Activated gamma-delta T cell (primary cell): ENCODE results near the gene DNAI2.

ENCODE experiments used
- DNase-seq: peaks from one replicate; lab custom pipeline; 2025; lab: John Stamatoyannopoulos, UW

Gene DNAI2

DNA sequence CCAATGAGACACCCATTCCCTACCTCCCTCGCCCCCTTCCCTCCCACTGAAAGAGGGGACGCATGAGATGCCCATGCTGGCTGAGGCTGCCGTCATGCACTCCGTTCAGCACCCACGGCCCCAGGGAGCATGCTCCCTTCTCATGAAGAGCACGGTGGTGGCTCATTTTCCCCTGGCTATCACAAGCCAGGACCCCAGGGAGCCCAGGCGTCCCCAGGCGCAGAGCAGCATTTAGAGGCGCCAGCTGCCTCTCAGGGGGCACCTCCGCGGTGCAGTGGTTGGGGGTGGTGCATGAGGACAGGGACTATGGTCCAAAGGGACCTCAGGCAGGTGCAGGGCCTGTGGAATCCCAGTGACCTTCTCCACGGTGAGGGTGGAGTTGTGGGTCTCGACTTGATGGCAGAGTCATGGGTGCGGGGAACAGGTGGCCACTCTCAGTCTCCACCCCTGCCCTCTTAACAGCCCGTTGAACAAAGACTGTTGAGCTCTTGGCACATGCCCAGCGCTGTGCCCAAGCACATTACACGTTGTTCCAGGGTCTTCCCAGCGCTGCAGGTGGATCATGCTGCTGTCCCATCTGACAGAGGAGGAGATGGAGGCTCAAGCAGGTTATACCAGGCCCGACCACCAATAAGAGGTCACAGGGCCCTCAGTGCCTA, 65.6 kb downstream of the DNAI2 start:
- DNase-seq = no peak

DNA sequence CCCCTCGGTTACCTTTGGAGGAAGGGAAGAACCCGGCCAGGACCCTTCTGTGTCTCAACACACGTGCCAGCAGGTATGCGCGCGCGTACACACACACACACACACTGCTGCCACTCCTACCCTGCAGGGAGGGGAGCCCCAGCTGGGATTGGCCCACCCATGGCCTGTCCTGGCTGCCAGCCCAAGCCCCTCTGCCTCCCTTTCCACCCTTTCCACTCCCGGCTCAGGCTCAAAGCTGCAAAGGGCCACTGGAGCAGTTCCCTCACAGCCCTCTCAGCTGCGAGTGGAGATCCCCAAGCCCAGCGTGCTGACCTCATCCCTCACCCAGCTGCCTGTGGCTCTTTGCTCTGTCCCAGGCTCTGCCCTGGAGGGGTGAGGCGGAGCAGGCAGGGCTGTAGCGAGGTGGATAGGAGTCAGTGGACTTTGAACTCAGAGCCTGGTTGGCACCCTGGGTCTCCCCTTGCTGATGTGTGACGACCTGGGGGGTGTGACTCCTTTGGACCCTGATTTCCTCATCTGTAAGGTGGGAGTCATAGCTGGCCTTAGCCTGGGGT, 66.5 kb downstream of the DNAI2 start:
- DNase-seq = no peak

DNA sequence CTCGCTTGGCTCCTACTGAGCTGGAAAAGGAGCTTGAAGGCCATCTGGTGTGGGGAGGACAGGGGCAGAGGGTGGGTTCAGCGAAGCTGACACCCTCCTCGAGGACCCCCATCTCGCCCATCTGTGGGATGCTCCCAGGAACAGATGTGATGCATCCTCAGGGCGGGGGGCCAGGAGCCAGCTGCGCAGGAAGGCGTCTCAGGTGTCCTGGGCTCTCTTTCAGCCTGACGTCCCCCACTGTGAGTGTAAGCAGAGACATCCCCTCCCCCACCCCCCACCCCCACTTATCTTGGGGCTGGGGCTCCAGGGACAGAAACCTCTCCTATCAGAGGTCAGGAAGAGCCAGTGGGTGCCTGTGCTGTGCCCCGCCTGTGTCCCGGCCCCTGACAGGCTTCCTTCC, 68.2 kb downstream of the DNAI2 start:
- no peak for DNase-seq

DNA sequence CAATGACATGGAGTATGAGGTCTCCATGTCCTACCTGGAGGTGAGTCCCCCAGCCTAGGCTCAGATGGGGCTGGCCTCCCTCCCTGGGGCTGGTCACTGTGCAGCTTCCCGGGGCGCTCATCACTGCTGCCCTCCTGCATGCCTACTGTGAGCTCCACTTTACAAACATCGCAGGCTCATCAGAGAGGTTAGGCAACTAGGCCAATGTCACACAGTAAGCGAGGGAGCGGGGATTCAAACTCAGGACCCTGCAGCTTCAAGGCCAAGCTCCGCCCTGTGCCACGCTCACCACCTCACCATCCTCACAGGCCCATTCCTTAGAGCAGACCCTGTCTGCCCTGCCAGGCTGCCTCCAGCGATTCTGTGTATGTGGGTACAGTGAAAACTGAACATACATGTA, 69.1 kb downstream of the DNAI2 start:
- DNase-seq = no peak

DNA sequence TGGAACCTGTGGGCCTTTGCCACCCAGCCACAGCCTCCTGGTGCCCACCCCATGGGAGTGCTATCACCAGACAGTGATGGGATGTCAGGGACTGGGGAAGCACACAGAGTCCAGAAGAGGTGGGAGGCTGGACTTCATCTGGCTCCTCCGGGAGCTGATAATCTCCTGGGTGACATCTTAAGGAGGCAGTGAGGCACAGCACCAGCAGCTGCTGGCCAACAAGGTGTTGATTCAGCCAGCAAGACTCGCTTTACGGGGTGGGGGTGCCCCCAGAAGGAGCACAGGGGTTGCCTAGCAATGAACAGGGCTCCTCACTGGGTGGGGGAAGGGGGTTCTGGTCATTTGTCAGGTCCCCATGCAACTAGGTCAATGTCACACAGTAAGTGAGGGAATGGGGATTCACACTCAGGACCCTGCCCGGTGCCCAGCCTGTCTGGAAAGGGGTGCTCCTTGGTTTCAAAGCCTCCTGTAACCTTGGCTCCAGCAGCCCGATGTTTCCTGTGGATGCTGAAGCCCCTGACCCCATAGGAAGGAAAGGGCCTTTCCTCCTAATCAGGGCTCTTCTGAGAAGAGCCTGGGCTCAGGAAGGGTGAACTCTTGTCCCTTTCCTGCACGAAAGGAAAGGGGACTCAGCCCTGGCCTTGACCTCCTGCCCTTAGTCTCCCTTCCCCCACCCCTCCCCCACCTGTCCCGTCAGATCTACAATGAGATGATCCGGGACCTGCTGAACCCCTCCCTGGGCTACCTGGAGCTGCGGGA, 69.7 kb downstream of the DNAI2 start:
- no peak for DNase-seq

DNA sequence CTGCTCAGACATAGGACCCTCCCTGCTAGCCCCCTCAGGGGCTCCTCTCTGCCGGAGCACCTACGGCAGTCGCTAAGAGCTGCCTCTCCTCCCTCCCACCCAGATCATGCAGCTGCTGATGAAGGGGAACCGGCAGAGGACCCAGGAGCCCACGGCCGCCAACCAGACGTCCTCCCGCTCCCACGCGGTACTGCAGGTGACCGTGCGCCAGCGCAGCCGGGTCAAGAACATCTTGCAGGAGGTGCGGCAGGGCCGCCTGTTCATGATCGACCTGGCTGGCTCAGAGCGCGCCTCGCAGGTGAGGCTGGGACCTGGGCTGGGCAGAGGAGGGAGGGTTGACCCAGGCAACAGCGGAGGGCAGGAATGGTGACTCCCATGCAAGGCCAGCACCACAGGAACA, 70.6 kb downstream of the DNAI2 start:
- DNase-seq = no peak

DNA sequence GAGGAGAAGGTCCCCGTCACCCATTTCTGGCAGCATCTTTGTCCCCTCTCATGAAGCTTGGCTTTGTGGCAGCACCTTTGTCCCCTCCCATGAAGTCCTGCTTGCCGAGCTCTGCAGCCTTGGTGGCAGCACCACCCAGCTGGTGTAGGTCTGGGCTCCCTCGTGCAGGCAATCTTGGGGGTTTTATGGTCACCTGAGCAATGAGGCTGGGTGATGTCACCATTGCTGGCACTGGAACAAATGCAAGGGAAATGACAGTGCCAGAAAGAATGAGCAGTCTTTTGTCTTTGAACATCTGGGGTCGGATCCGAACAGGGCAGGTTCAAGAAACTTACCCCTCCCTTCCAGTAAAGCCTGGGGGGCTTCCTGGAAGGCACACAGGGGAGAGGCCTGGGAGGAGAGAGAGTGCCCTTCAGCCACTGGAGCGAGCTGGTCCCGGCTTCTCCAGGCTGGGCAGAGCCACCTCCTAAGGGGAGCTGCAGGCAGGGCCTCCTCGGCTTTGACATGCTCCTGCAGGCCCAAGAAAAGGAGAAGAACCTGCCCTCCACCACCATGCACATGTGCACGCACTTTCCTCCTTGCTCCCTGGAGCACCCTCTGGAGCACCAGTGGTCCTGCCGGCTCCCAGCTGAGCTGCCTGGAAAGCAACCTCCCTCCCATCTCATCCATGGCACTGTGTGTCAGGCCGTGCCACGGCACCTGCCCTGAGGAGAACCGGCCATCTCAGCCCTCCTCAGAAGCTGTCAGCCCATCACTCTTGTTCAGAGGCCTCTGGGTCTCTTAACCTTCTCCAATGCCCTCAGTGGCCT, 71.6 kb downstream of the DNAI2 start:
- no peak for DNase-seq

DNA sequence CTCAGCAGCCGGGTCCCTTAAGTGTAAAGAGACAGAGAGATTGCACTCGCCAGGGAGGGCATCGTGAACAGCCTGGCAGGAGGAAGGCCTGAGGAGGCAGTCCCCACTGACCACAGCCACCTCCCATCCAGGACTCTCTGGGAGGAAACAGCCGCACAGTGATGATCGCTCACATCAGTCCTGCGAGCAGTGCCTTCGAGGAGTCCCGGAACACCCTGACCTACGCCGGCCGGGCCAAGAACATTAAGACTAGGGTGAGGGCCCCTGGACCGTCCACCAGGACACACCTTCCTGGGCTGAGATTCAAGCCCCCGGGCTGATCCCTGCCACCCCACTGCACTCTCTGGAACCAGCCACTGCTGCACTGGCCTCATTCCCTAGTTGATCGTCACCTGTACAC, 73.6 kb downstream of the DNAI2 start:
- no peak for DNase-seq

DNA sequence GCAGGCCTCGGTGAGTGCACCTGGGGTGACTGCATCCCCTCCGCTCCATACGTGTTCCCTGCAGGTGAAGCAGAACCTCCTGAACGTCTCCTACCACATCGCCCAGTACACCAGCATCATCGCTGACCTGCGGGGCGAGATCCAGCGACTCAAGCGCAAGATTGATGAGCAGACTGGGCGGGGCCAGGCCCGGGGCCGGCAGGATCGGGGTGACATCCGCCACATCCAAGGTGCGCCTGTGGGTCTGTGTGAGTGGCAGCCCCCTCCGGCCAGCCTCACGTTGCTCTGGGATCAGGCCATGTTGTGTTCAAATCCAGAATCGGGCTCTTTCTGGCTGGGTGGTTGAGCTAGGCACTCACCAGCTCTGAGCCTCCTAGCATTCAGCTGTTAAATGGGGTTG, 75.1 kb downstream of the DNAI2 start:
- no peak for DNase-seq

DNA sequence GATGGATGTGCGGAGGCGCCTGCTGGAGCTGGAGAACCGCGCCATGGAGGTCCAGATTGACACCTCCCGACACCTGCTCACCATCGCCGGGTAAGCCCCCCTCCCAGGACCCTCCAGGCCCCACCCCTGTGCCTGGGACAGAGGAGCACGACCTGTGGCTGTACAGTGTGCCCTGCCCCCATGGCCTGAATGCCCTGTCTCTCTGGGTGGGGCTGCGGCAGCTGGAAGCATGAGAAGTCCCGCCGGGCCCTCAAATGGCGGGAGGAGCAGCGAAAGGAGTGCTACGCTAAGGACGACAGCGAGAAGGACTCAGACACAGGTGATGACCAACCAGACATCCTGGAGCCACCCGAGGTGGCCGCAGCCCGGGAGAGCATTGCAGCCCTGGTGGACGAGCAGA, 76.5 kb downstream of the DNAI2 start:
- DNase-seq = no peak

DNA sequence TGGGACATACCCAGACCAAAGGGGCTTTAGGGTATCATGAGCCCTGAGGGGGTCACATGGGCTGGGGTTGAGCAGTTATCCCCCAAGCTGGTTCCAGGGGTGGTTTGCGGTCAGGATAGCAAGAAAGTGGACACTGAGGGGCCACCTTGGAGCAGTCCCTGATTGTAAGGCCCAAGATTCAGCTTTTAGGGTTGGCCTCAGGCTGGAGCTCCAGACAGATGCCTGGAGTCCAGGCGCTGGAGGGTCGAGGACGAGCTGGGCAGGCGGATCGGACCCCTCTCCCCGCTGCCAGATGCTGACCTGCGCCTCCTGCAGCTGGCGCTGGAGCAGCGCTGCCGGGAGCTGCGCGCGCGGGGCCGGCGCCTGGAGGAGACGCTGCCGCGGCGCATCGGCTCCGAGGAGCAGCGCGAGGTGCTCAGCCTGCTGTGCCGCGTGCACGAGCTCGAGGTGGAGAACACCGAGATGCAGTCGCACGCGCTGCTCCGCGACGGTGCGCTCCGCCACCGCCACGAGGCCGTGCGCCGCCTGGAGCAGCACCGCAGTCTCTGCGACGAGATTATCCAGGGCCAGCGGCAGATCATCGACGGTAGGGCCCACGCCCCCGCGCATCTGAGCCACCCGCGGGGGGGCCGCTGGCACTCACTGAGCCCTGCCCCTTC, 77.6 kb downstream of the DNAI2 start:
- DNase-seq = no peak

DNA sequence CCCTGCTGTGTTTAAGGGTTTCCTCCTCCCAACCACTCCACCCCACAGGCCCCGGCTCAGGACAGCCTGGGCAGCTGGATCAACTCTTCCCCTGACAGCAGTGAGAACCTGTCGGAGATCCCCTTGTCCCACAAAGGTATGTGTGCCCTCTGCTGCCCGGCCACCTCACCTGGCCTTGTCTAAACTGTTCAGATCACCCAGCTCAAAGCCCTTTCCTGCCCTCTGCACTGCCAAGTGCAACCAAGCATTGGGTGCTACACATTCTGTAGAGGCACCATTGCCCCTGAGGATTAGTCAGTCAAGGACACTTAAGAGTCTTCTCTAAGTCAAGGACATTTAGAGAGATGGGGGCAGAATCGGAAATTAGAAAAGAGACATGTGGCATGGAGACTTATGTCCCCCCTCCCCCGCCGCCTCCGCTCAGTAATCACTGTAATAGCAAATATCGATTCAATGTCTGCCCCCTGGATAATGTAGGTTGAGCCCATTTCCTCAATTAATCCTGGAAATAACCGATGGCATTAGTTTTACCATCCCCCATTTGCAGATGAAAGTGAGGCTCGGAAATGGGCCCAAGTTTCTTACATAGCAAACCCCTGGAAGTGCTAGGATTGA, 79.5 kb downstream of the DNAI2 start:
- DNase-seq = no peak

DNA sequence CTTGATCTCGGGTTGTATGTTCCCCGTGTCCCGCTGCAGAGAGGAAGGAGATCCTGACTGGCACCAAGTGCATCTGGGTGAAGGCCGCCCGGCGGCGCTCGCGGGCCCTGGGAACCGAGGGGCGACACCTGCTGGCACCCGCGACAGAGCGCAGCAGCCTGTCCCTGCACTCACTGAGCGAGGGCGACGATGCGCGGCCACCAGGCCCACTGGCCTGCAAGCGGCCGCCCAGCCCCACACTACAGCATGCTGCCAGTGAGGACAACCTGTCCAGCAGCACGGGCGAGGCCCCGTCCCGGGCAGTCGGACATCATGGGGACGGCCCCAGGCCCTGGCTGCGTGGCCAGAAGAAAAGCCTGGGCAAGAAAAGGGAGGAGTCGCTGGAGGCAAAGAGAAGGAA, 80.1 kb downstream of the DNAI2 start:
- no peak for DNase-seq

DNA sequence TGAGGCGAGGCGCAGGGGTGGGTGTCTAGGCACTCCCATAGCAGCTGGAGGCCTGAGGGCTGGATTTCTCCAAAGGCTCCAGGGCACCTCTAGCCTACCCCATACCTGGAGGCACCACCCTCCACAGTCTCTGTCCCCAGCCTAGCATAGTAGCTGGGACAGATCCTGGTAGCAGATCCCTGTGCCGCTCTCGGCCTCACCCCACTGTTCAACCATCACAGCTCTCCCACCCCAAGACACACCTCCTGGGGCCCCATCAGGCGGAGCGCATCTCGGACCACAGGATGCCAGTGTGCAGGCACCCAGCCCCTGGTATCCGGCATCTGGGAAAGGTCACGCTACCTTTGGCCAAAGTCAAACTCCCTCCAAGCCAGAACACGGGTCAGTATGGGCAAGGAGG, 80.5 kb downstream of the DNAI2 start:
- no peak for DNase-seq

DNA sequence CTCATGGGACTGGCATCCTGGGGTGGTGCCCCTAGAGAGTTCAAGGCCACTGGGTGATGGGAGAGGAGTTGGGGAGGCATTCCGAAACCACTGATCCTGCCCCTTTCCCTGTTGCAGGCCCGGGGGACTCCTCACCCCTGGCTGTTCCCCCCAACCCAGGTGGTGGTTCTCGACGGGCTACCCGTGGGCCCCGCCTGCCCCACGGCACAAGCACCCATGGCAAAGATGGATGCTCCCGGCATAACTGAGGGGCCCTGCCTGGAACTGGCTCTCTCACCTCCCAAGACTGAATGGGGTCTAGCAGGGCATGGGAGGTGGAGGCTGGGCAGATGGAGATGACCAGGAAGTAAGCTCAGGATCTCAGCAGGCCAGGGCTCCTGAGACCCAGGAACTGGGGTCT, 81.0 kb downstream of the DNAI2 start:
- DNase-seq = no peak

DNA sequence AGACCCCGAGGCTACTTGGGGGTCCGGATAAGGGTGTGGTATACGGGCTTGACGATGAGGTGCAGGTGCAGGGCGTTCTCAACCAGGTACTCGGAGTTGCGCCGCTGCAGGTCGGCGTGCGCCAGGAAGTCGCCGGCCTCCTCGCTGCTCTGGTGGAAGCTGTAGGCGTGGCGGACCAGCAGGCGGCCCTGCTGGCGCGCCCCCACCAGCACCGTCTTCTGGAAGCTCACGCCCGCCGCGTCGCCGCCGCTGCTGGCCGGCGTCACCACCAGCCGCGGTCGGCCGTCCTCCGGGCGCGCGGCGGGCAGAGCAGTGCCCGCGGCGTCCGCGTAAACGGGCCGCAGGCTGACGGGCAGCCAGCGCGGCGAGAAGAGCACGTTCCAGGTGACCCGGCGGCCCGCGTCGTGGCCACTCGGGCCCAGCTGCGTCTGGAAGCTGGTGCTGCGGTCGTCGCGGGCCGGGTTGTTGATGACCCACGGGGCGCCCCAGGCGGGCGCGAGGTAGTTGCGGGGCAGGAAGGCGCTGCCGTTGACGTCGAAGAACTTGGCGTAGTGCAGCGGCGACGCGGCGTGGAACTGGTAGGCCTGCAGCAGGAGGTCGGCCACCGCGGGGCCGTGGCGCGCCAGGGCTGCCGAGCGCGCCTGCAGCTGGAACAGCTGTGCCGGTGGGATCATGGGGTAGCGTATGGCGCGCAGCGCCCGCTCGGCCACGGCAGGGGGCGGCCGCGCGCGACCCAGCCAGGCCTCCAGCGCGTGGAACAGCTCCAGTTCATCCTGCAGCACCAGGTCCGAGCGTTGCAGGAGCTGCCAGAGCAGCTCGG, 82.8 kb downstream of the DNAI2 start:
- no peak for DNase-seq

DNA sequence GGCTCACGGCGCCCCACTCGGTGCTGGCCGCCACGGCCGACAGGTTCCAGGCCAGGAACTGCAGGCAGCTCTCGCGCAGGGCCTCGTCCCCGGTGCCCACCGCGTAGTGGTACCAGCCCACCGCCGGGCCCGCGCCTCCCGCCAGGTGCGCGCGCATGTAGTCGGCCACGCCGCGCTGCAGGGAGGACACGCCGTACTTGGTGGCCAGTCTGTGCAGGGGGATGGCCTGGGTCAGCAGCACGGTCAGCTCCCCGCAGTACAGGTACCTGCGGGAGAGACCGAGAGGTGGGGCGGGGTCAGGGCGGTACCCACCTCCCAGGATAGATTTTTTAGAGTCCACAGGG, 83.4 kb downstream of the DNAI2 start:
- no peak for DNase-seq

DNA sequence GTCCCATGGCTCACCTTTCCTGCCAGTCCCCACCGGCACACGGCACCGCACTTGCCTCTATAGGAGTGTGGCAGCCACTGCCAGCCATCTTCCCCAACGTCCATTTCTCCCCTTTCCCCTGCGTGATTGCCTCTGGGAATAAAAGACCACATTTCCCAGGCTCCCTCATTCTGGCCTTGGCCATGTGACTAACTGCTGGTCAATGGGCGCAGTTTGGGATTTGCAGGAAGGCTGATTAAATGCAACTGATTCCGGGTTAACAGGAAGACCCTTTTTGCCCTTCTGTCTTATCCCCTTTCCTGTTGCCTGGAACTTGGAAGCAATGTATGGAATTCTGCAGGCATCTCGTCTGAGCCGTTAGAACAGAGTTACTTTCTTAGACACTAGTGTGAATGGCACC, 84.7 kb downstream of the DNAI2 start:
- DNase-seq = no peak

DNA sequence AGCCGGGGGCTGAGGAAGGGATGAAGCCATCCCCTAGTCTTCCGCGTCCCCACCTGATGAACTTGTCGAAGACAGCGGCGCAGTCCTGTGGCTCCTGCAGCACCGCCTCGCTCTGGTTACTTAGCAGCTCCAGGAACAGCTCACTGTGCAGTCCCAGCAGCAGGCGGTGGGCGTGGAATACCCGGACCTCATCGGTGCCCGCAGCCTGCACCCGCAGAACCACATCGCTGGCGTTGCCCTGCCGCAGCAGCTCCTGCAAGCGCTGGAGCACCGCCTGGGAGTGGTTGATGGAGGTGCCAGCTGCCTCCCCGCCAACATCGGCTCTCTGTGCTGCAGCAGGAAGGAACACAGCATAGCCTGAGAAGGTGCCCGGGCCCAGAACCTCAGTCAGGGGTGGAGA, 85.9 kb downstream of the DNAI2 start:
- no peak for DNase-seq

DNA sequence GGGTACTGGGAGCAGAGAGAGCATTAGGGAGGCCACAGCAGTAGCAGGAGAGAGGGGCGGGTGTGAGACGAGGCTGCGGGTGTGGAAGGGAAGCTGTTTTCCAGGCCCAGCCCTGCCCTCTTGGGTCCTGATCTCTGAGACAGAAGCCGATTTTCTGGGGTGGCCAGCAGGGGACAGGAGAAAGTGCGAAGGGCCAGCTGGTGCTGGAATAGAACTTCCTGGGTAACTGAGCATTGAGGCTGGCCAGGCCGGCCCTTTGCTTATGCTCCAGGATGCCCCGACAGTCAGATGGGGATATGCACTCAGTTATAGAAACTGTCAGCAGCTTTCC, 86.8 kb downstream of the DNAI2 start:
- no peak for DNase-seq
